GM19324 (cell line): ENCODE measurements around the gene CNTN4.

Experiments
- ATAC-seq: cut with Tn5 transposase; IDR thresholded peaks from one replicate; pipeline ENCODE4 v1.9.1; 2021; ENCODE audit warnings: mild to moderate bottlenecking, moderate library complexity; ENCODE audit not compliant: unreplicated experiment, low FRiP score

The CNTN4 gene

DNA sequence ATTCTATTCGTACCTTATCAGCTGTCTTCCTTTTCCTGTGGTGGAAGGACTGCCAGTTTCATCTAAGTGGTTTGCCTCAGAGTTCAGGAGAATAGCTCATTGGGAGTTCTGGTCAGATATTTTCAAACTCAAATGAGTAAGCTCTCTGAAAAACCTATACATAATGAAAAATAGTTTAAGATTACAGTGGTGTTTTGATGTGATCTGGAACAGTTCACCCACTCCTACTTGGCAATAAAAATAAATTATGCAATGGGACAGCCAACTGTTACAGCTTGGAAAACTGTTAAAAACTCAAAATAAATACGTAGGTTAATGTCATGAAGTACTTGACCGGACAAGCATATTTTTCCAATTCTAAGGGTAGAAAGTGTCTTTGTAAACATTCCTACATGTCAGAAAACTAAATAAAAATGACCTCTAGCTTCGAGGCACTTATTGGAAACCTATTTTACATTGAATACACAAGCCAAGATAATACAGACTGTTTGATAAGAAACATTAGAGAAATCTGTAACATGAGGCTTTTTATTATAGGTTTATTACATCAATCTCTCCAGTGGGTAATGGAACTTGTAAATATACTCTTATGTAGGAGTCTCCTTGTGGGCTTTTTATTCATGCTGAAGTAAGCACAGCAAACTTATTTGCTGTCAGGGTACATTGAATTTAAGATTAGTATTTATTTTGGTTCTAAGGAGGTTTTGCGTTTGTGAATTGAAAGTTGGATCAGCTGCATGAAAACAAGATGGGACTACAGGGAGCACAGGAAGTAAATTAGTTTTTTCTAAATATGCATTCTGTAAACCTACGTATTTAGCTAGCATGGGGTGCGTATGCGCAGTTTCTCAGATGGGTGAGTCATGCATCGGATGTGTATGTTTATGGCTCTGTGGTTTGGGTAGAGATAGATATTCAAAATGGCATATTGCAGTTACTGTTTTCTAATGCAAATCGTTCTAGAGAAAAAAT lies 558.4 kb downstream of the CNTN4 start:
- ATAC-seq = no peak

GRCh38 chr3:2657971-2658370 lies 559.3 kb downstream of the CNTN4 start:
- ATAC-seq = no peak

- ATAC-seq = no peak
These were observed 561.2 kb downstream of the CNTN4 start for GRCh38 chr3:2659896-2660295.

DNA sequence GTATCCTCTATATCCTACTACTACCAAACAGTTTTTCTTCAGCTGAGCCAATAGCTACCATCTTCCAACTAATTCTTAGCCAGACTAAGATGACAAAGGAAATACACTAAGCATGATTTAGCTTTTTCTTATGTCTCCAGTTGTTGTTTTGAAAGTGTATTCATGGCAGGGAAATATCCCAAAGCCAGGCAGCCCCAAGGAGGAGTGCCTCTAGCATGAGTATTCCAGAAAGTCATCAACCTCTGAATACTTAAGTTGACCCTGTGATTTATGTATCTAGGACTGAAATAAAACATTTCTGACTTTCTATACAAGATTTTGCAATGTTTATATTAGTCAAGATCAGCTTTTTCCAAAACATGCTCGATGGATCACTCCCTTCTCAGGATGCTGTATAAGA lies 562.4 kb downstream of the CNTN4 start:
- no peak for ATAC-seq

DNA sequence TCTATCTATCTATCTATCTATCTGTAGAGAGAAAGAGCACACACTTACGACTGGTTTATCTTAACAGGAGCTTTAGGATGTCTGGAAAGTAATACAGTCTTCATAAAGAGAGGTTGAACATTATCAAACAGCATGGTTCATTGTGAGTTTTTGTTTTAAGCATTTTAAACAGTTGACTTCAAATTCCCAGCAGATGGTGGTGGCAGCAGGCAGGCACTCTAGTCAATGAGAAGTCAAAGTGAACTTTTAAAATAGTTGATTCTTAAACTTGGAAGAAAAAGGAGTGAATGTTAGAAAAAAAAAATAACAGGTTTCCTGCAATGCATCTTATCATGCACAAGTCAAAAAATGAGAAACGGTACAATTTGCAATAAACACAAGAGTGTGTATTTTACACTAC lies 578.8 kb downstream of the CNTN4 start:
- ATAC-seq = no peak

DNA sequence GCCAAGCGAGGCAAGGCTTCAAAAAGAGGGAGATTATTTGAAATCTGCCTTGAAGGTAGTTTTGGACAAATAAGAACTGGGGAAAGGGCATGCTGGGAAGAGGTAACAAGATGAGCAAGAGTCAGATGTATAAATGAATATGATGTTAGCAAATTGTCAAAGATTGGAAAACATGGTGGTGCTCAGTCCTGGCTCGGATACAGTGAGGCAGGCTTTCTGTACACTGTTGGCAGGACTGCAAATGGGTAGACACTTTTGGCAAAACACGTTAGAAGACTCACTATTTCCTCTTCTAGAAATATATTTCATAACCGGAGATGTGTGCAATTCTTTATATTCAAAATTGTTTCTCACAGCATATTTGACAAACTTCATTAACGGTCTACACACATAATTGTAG lies 581.6 kb downstream of the CNTN4 start:
- no peak for ATAC-seq

- ATAC-seq = no peak
These were observed 585.4 kb downstream of the CNTN4 start for GRCh38 chr3:2684046-2684445.

DNA sequence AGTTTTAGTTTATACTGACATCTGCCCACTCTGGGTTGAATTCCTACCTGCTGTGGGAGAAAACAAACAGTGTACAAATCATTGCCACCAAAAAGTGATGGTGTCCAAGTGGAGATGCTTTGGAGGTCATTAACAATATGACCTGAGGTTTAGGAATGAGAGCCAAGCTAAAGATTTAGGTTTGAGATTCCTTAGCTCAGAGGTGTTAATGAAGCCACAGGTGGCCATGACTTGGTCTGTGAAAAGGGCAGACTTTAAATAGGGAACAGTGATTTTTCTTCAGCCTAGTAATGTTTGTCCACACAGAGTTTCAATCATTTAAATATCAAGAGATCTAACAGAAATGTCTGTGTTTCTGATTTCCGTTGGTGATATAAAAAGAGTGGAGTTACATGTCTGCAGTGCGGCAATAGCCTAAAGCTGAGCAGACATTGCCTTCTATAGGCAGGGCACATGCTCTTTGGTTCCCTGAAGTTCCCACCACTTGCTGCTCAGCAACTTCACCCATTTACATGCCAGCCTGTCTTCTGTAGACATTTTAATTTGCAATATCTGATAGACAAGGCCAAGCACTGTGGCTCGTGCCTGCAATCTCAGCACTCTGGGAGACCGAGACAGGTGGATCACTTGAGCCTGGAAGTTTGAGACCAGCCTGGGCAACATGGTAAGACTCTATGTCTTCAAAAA lies 588.3 kb downstream of the CNTN4 start:
- no peak for ATAC-seq

- no peak for ATAC-seq
These were observed 598.9 kb downstream of the CNTN4 start for GRCh38 chr3:2697589-2697988.

DNA sequence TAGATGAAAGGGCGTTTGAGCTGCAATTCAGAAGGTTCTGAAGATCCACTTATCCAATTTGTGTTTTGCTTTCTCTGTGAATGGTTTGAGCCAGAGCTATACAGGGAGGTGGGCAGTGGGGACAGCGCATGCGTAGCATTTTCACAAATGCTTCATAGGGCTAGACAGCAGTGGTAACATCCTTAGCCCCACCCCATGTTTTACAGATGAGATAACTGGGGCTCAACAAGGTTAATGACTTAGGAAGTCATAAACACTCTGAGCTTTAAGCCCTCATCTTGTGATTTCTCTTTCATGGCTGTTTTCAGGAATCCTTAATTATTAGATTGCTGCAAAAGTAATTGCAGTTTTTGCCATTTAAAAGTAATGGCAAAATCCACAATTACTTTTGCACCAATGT lies 602.8 kb downstream of the CNTN4 start:
- no peak for ATAC-seq

DNA sequence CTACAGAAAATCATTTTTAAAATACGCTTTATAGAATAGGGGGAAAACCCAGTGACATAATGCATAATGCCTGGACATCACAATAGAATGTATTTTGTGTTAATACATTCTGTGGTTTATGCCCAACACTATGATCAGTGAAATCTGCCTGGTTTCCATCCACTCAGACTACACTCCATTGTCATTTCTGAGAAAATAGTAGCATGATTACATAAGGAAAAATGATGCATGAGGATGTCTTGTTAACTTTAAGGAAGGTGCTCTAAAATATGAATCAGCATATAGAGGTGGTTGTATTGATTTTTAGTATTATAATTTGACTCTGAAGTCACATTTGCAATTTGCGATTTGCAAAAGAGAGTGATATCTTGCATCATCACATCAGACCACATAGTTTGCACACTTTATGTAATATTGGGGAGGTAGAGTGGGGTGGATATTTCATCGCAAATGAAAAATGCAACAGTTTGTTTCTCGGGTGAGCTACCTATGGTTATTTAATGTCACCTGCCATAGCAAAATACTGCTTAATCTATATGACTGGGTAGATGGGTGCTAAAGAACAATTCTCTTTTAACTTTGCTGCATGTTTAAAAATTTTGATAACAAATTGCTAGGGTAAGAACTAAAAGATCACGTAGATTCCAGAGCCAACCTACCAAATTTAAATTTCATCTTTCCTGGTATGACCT lies 607.6 kb downstream of the CNTN4 start:
- no peak for ATAC-seq

GRCh38 chr3:2706836-2707210 lies 608.2 kb downstream of the CNTN4 start:
- no peak for ATAC-seq

- ATAC-seq = no peak
These were observed 612.4 kb downstream of the CNTN4 start for GRCh38 chr3:2711081-2711480.

DNA sequence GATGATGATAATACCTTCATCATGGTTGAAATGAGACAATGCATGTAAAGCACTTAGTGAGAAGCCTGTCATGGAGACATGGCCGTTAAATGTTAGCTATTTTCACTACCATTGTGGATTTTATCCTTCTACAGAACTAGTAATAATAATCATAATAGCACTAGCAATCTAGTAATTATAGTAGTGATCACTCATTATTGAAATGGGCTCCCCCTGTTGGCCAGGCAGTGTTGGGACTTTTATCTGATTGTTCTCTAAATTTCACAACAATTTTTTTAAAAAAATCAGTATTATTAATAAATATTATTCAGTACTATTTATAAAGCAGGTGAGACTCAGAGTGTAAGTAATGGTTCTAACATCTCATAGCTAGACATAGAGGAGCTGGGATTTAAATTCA lies 615.3 kb downstream of the CNTN4 start:
- no peak for ATAC-seq

GRCh38 chr3:2714834-2715233 lies 616.2 kb downstream of the CNTN4 start:
- no peak for ATAC-seq

DNA sequence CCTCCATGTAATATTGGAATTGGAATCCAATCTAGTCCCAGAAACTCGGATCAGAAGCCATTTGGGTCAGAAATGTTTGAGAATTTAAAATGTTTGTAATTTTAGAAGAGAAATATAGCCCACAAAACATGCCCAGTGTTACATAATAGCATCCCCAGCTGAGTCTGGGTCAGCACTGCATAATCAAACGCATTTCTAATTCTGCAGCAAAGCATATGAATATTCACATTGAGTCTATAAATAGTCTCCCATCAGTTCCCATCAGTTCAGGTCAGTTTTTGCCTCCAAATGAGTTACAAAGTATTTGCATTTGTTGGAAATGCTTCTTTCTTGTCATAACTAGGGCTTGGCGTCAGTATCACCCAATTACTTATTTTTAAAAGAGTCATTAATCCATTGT lies 628.4 kb downstream of the CNTN4 start:
- no peak for ATAC-seq

DNA sequence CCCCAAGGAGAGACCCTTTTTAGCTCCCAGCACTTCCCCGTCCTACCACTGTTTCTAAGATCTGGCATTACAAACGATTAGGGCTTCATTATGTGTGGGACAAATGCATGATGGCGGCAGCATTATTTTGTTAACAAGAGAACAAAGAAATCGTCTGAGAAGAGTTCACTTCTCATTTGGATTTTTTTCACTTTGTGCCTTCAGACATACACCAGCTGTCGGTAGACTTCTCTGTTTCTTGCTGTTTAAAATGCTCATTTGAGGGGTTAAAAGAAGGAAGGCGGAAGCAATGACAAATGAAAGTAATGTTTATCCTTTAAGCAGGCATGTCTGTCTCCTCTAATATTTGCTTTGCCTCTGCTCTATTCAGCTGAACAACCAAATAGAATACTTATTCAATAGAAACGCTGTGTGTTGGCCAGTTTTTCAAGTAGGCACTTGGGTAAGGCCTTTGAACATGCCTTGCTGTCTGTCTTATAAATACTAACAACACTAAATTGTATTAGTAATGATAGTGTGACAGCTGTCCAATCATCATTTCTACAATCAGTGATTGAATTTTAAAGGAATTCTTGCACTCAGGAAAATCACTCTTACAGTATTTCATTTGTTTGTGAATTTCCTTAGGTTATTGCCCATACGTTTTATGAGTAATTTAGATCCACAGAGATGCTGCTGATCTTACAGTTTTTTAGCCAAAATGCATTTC lies 629.1 kb downstream of the CNTN4 start:
- ATAC-seq = no peak

DNA sequence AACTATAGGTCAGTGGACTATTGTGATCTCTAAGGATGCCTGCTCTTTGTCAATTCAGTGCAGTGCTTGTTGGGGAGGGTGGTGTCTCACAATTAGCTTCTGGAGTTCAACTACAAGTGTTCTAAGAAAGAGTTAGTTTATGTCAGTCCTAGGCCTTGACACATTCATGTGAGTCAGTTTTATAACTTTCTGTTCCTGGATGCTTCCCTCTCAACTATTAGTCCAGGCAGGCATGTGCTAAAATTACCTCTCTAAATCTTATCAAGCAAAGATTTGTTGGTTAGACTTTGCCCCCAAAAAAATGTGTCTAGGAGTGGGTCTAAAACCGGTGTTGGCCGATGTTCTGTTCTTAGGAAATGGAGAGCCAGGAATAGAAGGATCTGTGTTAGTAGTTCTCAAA lies 633.2 kb downstream of the CNTN4 start:
- no peak for ATAC-seq

GRCh38 chr3:2735392-2735894 lies 636.8 kb downstream of the CNTN4 start:
- ATAC-seq = no peak

DNA sequence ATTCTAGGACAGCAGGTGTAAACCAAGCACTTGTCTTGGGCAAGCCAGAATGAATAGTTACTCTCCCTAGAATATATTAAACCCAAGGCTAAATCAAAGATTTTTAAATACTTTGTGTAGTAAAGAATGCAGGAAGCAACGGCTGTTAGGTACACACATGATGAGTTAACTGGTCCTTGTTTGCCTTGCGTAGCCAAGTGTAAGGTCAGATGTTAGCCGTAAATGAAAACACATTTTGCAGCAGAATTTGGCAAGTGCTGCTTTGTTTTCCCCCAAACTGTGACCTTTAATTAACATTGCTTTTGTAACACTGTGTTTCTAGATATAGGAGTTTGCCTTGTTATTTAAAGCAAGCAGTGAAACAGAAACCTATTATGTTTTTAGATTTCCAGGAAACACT lies 642.9 kb downstream of the CNTN4 start:
- no peak for ATAC-seq
